ENCODE data around the gene MSTN. TPM values are rescaled to one million over a fixed set of nuclear protein-coding genes. Genes with fewer than 3 reads are reported as not detected.

Gene MSTN
- total RNA-seq, 2 donors from 2014 or later = not detected

GRCh38 chr2:190068764-190069163, 6.2 kb upstream of the MSTN start:
- H3K9me3 Mint-ChIP-seq = no peaks in the 10 kb centered on the region
- Histone ChIP-seq H3K9me3 (ENCODE audit: control insufficient read depth, low read length) (no peaks in the 10 kb centered on the region), H3K36me3 (ENCODE audit: control insufficient read depth, insufficient read depth, low read length) (no peaks in the 10 kb centered on the region), H3K27me3 (ENCODE audit: control insufficient read depth, insufficient read depth, low read length, poor library complexity, severe bottlenecking) (no peaks in the 10 kb centered on the region), H3K27ac (ENCODE audit: low read depth, low read length) (no peak overlapping the region), H3K9ac (ENCODE audit: extremely low read depth, low read length, poor library complexity, severe bottlenecking) (no peak overlapping the region), H3K4me3 (ENCODE audit: low read length) (no peak overlapping the region), H3K4me1 (ENCODE audit: control insufficient read depth, insufficient read depth, low read length) (no peaks in the 10 kb centered on the region)
- H3K27me3 Mint-ChIP-seq (ENCODE audit: insufficient read depth) = no peaks in the 10 kb centered on the region
- H3K4me3 Mint-ChIP-seq = no peak overlapping the region
- no peaks in the 10 kb centered on the region for H3K36me3 Mint-ChIP-seq (ENCODE audit: low read depth)
- H3K4me1 Mint-ChIP-seq = no peaks in the 10 kb centered on the region
- H3K27ac Mint-ChIP-seq = no peak overlapping the region
- 93 to 100% methylated on average over 1 of the region's 1 CpG for WGBS, 2 experiments (ENCODE audit: insufficient coverage in 1 of 2, insufficient read length in 1 of 2)
- DNase-seq = no peak
- TF ChIP-seq, protein P1, sequence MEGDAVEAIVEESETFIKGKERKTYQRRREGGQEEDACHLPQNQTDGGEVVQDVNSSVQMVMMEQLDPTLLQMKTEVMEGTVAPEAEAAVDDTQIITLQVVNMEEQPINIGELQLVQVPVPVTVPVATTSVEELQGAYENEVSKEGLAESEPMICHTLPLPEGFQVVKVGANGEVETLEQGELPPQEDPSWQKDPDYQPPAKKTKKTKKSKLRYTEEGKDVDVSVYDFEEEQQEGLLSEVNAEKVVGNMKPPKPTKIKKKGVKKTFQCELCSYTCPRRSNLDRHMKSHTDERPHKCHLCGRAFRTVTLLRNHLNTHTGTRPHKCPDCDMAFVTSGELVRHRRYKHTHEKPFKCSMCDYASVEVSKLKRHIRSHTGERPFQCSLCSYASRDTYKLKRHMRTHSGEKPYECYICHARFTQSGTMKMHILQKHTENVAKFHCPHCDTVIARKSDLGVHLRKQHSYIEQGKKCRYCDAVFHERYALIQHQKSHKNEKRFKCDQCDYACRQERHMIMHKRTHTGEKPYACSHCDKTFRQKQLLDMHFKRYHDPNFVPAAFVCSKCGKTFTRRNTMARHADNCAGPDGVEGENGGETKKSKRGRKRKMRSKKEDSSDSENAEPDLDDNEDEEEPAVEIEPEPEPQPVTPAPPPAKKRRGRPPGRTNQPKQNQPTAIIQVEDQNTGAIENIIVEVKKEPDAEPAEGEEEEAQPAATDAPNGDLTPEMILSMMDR (conservative IDR thresholded peaks at IDR 0.05) = no peak

DNA sequence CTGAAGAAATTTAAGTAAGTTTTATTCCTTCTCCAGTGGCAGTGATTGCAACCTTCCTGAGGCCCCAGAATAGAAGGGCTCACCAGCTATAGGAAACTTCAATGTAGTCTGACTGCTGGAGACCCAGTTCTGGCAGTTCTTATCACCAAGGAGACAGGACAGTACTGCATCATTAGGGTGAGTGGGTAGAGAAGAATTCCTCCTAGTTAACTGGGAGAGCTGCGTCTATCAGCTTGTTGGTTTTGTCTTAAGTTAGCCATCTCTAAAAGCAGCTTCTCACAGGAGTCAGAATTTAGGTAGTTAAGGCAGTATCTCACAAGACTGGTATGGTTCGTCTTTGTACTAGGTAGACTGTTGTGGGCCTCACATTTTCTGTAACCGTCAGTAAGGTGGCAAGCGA, 3.3 kb upstream of the MSTN start:
- no peaks in the 10 kb centered on the region for H3K27me3 ChIP-seq (ENCODE audit: control insufficient read depth, insufficient read depth, low read length, poor library complexity, severe bottlenecking)
- Mint-ChIP-seq H3K9me3 (no peaks in the 10 kb centered on the region), H3K4me1 (no peaks in the 10 kb centered on the region), H3K27me3 (ENCODE audit: insufficient read depth) (no peaks in the 10 kb centered on the region), H3K27ac (no peak overlapping the region), H3K4me3 (no peak overlapping the region), H3K36me3 (ENCODE audit: low read depth) (no peaks in the 10 kb centered on the region)
- 89 to 100% methylated on average over 1 to 4 of the region's 4 CpGs for WGBS, 2 experiments (ENCODE audit: insufficient coverage in 1 of 2, insufficient read length in 1 of 2)
- H3K27ac ChIP-seq (ENCODE audit: low read depth, low read length) = no peak overlapping the region
- TF ChIP-seq, protein P1 (conservative IDR thresholded peaks at IDR 0.05) = no peak
- H3K36me3 ChIP-seq (ENCODE audit: control insufficient read depth, insufficient read depth, low read length) = no peaks in the 10 kb centered on the region
- H3K9me3 ChIP-seq (ENCODE audit: control insufficient read depth, low read length) = no peaks in the 10 kb centered on the region
- no peak for DNase-seq
- H3K9ac ChIP-seq (ENCODE audit: extremely low read depth, low read length, poor library complexity, severe bottlenecking) = no peak overlapping the region
- no peaks in the 10 kb centered on the region for H3K4me1 ChIP-seq (ENCODE audit: control insufficient read depth, insufficient read depth, low read length)
- H3K4me3 ChIP-seq (ENCODE audit: low read length) = no peak overlapping the region

GRCh38 chr2:190063624-190064023, 1.1 kb upstream of the MSTN start:
- H3K27me3 ChIP-seq (ENCODE audit: control insufficient read depth, insufficient read depth, low read length, poor library complexity, severe bottlenecking) = no peaks in the 10 kb centered on the region
- Mint-ChIP-seq H3K27ac (no peak overlapping the region), H3K36me3 (ENCODE audit: low read depth) (no peaks in the 10 kb centered on the region), H3K4me1 (no peaks in the 10 kb centered on the region), H3K27me3 (ENCODE audit: insufficient read depth) (no peaks in the 10 kb centered on the region), H3K4me3 (no peak overlapping the region), H3K9me3 (no peaks in the 10 kb centered on the region)
- no peaks in the 10 kb centered on the region for H3K4me1 ChIP-seq (ENCODE audit: control insufficient read depth, insufficient read depth, low read length)
- TF ChIP-seq, protein P1 (conservative IDR thresholded peaks at IDR 0.05) = no peak
- WGBS, 2 experiments (ENCODE audit: insufficient coverage in 1 of 2, insufficient read length in 1 of 2) = 80 to 92% methylated on average over 2 of the region's 2 CpGs
- no peak overlapping the region for H3K27ac ChIP-seq (ENCODE audit: low read depth, low read length)
- no peak overlapping the region for H3K4me3 ChIP-seq (ENCODE audit: low read length)
- no peak for DNase-seq
- H3K9me3 ChIP-seq (ENCODE audit: control insufficient read depth, low read length) = no peaks in the 10 kb centered on the region
- no peaks in the 10 kb centered on the region for H3K36me3 ChIP-seq (ENCODE audit: control insufficient read depth, insufficient read depth, low read length)
- no peak overlapping the region for H3K9ac ChIP-seq (ENCODE audit: extremely low read depth, low read length, poor library complexity, severe bottlenecking)
